ENCODE results near the gene MED10.

DNA sequence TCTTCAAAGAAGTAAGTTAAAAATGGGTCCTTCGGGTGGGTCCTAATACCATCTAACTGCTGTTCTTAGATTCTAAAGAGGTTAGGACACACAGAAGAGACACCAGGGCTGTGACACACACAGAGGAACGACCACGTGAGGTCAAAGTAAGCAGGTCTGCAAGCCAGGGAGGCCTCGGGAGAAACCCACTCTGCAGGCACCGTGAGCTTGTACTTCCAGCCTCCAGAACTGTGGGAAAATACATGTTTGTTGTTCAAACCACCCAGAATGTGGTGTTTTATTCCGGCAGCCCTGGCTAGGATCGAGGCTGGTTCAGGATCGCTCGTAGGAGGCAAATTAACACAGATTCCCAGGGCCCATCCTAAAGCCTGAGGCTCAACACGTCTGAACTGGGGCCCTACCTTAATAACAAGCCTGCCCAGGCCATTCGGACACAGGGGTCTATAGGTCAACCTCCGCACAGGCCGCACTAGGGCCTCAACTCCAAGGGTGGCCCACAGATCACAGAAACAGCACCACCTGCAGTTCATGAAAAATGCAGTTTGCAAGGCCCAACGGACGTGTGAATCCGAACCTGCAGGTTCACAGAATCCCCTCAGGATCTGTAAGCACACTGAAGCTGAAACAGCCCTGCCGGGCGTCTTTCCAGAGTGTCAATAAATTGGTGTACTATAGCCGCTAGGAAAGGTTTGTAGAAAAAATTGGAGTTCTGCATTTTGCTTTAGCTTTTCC is 7.1 kb downstream of the MED10 start:
- no peak for TF ChIP-seq POLR2A (IDR thresholded peaks at IDR 0.05; ENCODE audit: low read depth, low read length)
- TF ChIP-seq POLR2AphosphoS5 (IDR thresholded peaks at IDR 0.05; ENCODE audit: low read depth, low read length) = no peak
- no peak for TF ChIP-seq TAF1 (IDR thresholded peaks at IDR 0.05; ENCODE audit: low read depth, low read length)
- TF ChIP-seq PAX5 (IDR thresholded peaks at IDR 0.05; ENCODE audit: insufficient read depth, low read length, severe bottlenecking) = no peak
